ENCODE data around the gene SETD2.

GRCh38 chr3:47000198-47000815, 163.6 kb downstream of the SETD2 start:
- TF ChIP-seq CTCF (IDR thresholded peaks at IDR 0.05) (no peak), POLR2A (IDR thresholded peaks at IDR 0.05) (no peak)

Measured in uterus (tissue), 2 donors.